Endothelial cell of umbilical vein (primary cell): ENCODE data around the gene ARL8B. TPM values are rescaled to one million over a fixed set of nuclear protein-coding genes. Genes with fewer than 3 reads are reported as not detected.
"Not testable (repeated sequence)": the region's sequence is repeated elsewhere in the genome, so short reads cannot be mapped to it uniquely, and the experiment has no call there.

Experiments used
- BruUV-seq: library from RNA; stranded (reverse); fragments of 400-500 nt; replicated peaks from 2 replicates; lab custom pipeline; 2021; lab: Mats Ljungman, UMichigan
- CTCF ChIA-PET: fragments of 300-600, 350-600 bp; sonication (Branson Sonifier 250); formaldehyde crosslinking; loops from one replicate; lab custom pipeline; 2021; ENCODE audit warnings: antibody characterized with exemption, inconsistent platforms; lab: Charles Lee
- POLR2A ChIA-PET: fragments of 300-600, 350-600 bp; sonication (Branson Sonifier 250); formaldehyde crosslinking; loops from one replicate; lab custom pipeline; 2021; ENCODE audit warnings: antibody characterized with exemption, inconsistent platforms; lab: Charles Lee
- DNase-seq: peaks from one replicate; pipeline ENCODE4 v3.0.0-alpha.2; 2011; ENCODE audit warnings: low read depth, low spot score
- FAIRE-seq: peaks from 2 replicates; lab custom pipeline; 2011; peaks lifted over from hg19 to GRCh38; lab: Jason Lieb, UNC
- H2AFZ ChIP-seq: 2 replicates; pipeline ENCODE4 v1.6.0; 2012; ENCODE audit warnings: low read depth, low read length, control low read depth, inconsistent platforms
- H3K27ac ChIP-seq: 2 replicates; pipeline ENCODE4 v1.5.1; 2011; ENCODE audit warnings: low read depth, mild to moderate bottlenecking, control low read depth, low read length, moderate library complexity; ENCODE audit not compliant: insufficient read depth
- H3K27me3 ChIP-seq, 2 experiments: 2 replicates each; pipeline versions ENCODE4 v1.6.0 to v1.6.1; 2011; ENCODE audit warnings: low read length in 2 of 2, mixed read lengths in 1 of 2; ENCODE audit not compliant: control insufficient read depth in 2 of 2, insufficient read depth in 2 of 2
- H3K36me3 ChIP-seq, 2 experiments: 2 replicates in 1 of 2; 3 replicates in 1 of 2; pipeline ENCODE4 v1.5.1; 2011; ENCODE audit warnings: low read length in 2 of 2, mild to moderate bottlenecking in 1 of 2, moderate library complexity in 1 of 2; ENCODE audit not compliant: control insufficient read depth in 2 of 2, insufficient read depth in 2 of 2; ENCODE audit errors: extremely low read depth in 1 of 2
- H3K4me1 ChIP-seq: 3 replicates; pipeline ENCODE4 v1.5.1; 2011; ENCODE audit warnings: mild to moderate bottlenecking, low read length; ENCODE audit not compliant: control insufficient read depth, insufficient read depth; ENCODE audit errors: extremely low read depth
- H3K4me2 ChIP-seq: 2 replicates; pipeline ENCODE4 v1.6.1; 2011; ENCODE audit warnings: low read length, control low read depth, mixed read lengths; ENCODE audit not compliant: insufficient read depth
- H3K4me3 ChIP-seq, 3 experiments: fragments of 200-600 bp in 1 of 3; sonication (generic), shearing (Covaris generic) in 1 of 3; replicated peaks in 1 of 3; 2 replicates each; pipeline ENCODE4 v1.5.1; 2011 to 2016; ENCODE audit warnings: control low read depth in 3 of 3, low read length in 3 of 3, mild to moderate bottlenecking in 2 of 3, inconsistent platforms in 1 of 3, low read depth in 1 of 3, moderate library complexity in 1 of 3; ENCODE audit not compliant: insufficient read depth in 1 of 3
- H3K79me2 ChIP-seq: 2 replicates; pipeline ENCODE4 v1.6.0; 2012; ENCODE audit warnings: low read length, inconsistent platforms; ENCODE audit not compliant: control insufficient read depth, insufficient read depth
- H3K9ac ChIP-seq: replicated peaks from 2 replicates; pipeline ENCODE3; 2011; ENCODE audit warnings: low read length, control low read depth; ENCODE audit not compliant: insufficient read depth; ENCODE audit errors: extremely low read depth
- H3K9me1 ChIP-seq: replicated peaks from 3 replicates; pipeline ENCODE4 v1.6.0; 2011; ENCODE audit warnings: mild to moderate bottlenecking, low read length; ENCODE audit not compliant: control insufficient read depth, insufficient read depth; ENCODE audit errors: extremely low read depth
- H3K9me3 ChIP-seq: replicated peaks from 2 replicates; pipeline ENCODE4 v1.5.1; 2012; ENCODE audit warnings: low read length, inconsistent platforms; ENCODE audit not compliant: control insufficient read depth, insufficient read depth
- H4K20me1 ChIP-seq: replicated peaks from 2 replicates; pipeline ENCODE3; 2011; ENCODE audit warnings: mild to moderate bottlenecking, low read length; ENCODE audit not compliant: control insufficient read depth, insufficient read depth; ENCODE audit errors: extremely low read depth
- CTCF ChIP-seq, 2 donors: IDR thresholded peaks; 1 replicate in 1 of 2; 2 replicates in 1 of 2; pipeline ENCODE4 v1.5.1; 2011; ENCODE audit warnings: low read length in 2 of 2, mild to moderate bottlenecking in 2 of 2, moderate library complexity in 2 of 2, control low read depth in 1 of 2, inconsistent platforms in 1 of 2, low read depth in 1 of 2; ENCODE audit not compliant: insufficient read depth in 1 of 2; ENCODE audit errors: extremely low read depth in 1 of 2
- EZH2 ChIP-seq: IDR thresholded peaks from 2 replicates; pipeline ENCODE4 v1.6.1; 2012; ENCODE audit warnings: borderline replicate concordance, low read depth, mild to moderate bottlenecking, moderate library complexity, low read length, inconsistent platforms; ENCODE audit not compliant: severe bottlenecking
- FOS ChIP-seq: IDR thresholded peaks from 2 replicates; pipeline ENCODE4 v1.6.1; 2011; ENCODE audit warnings: mild to moderate bottlenecking, low read length, moderate library complexity, borderline replicate concordance; ENCODE audit not compliant: insufficient read depth
- GATA2 ChIP-seq: IDR thresholded peaks from 2 replicates; pipeline ENCODE4 v1.7.0; 2011; ENCODE audit warnings: low read depth, mild to moderate bottlenecking, moderate library complexity, mixed read lengths, low read length; ENCODE audit not compliant: insufficient read length, insufficient read depth
- JUN ChIP-seq: IDR thresholded peaks from 2 replicates; pipeline ENCODE4 v1.6.1; 2011; ENCODE audit warnings: borderline replicate concordance, low read depth; ENCODE audit not compliant: insufficient read length, insufficient read depth
- MAX ChIP-seq: IDR thresholded peaks from 2 replicates; pipeline ENCODE4 v1.6.1; 2011; ENCODE audit not compliant: insufficient read depth, insufficient read length
- POLR2A ChIP-seq: IDR thresholded peaks from 2 replicates; pipeline ENCODE4 v1.6.1; 2012; ENCODE audit warnings: low read depth, mild to moderate bottlenecking, control low read depth, low read length
- POLR2AphosphoS5 ChIP-seq: IDR thresholded peaks from 2 replicates; pipeline ENCODE4 v1.6.1; 2012; ENCODE audit warnings: low read depth, mild to moderate bottlenecking, control low read depth, low read length, moderate library complexity; ENCODE audit not compliant: insufficient read depth
- dilution Hi-C: fragments of 300-500 bp; cut with MboI; formaldehyde crosslinking; loops from one replicate; pipeline ENCODE4 v1.15.0; 2019; ENCODE audit warnings: low sequenced_read_pairs; ENCODE audit not compliant: extremely low pct_ligation_motif_present
- intact Hi-C: fragments of 100-400 bp; cut with micrococcal nuclease; formaldehyde crosslinking; loops from one replicate; pipeline ENCODE4 v1.10.0; 2022
- polyA plus RNA-seq, 4 experiments: library from polyadenylated mRNA; depleted of rRNA in 3 of 4; stranded (reverse) in 3 of 4; unstranded in 1 of 4; fragments of >200 nt; gene quantifications; 2 replicates each; pipeline versions ENCODE4 v1.2.1 to v1.2.3, GENCODE V29; 2011 to 2012; ENCODE audit warnings: missing spikeins in 1 of 4
- total RNA-seq: library from RNA; stranded (reverse); gene quantifications from 2 replicates; pipeline ENCODE4 v1.2.3, GENCODE V29; 2021

Gene ARL8B
- total and polyA plus RNA-seq, 2 donors (not counting 3 experiments of a cell fraction or from before 2014, with no cell fraction given): 32.1 to 58.2 TPM

GRCh38 chr3:5112043-5112442 is 10.0 kb upstream of the ARL8B start:
- no peak for TF ChIP-seq FOS
- no peak for TF ChIP-seq POLR2A
- no peak for TF ChIP-seq JUN
- TF ChIP-seq MAX: no peak
- no peak for TF ChIP-seq EZH2
- TF ChIP-seq GATA2: no peak
- no peak for TF ChIP-seq POLR2AphosphoS5
- no peak for TF ChIP-seq CTCF (IDR thresholded peaks at IDR 0.05; ENCODE audit: extremely low read depth in 1 of 2, insufficient read depth in 1 of 2, low read depth in 1 of 2, low read length in 2 of 2)
- Histone ChIP-seq H3K4me3 (no peak overlapping the region), H3K9me3 (no peaks in the 10 kb centered on the region), H3K27ac (no peak overlapping the region), H3K36me3 (no peaks in the 10 kb centered on the region), H3K9ac (no peak overlapping the region), H3K79me2 (no peaks in the 10 kb centered on the region), H4K20me1 (no peaks in the 10 kb centered on the region), H3K4me1 (no peaks in the 10 kb centered on the region), H3K9me1 (no peaks in the 10 kb centered on the region), H2AFZ (no peak overlapping the region), H3K4me2 (no peak overlapping the region), H3K27me3 (no peaks in the 10 kb centered on the region)
- dilution Hi-C loops: no loop called here
- intact Hi-C loops: no loop called here
- BruUV-seq: no TSS peak
- FAIRE-seq: no peak
- ChIA-PET CTCF (no interaction called here), POLR2A (no interaction called here)
- no peak for DNase-seq

GRCh38 chr3:5113726-5114125 is 8.4 kb upstream of the ARL8B start:
- POLR2A ChIA-PET, BruUV-seq, dilution Hi-C loops, intact Hi-C loops, H3K9me3 ChIP-seq, FAIRE-seq, H3K27ac ChIP-seq, H3K79me2 ChIP-seq, H3K36me3 ChIP-seq, H3K4me1 ChIP-seq, DNase-seq, H3K9ac ChIP-seq, H2AFZ ChIP-seq, H3K9me1 ChIP-seq, H4K20me1 ChIP-seq, H3K4me3 ChIP-seq, H3K27me3 ChIP-seq, H3K4me2 ChIP-seq, CTCF ChIA-PET: not testable (repeated sequence)
